Measurements from ENCODE around the gene ANLN.
"Not testable (repeated sequence)": the region's sequence is repeated elsewhere in the genome, so short reads cannot be mapped to it uniquely, and the experiment has no call there.

Gene ANLN

DNA sequence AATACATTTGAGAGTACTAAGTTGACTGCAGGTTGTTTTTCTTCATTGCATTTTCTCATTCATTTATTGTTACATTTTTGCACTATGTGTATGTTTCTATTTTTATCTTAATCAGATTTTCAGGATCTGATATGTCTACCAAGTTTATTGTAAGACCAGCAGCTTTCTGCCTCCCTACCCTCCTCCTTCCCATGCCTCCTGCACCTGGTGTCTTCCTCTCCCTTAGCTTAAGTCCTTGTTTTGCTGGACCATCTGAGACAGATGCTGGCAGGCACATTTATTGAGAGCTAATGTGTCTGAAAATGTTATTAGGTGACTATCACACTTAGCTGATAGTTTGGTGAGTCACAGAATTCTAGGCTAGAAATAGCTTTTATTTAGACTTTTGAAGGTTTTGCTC is 79.6 kb downstream of the ANLN start:
- no peak for DNase-seq

DNA sequence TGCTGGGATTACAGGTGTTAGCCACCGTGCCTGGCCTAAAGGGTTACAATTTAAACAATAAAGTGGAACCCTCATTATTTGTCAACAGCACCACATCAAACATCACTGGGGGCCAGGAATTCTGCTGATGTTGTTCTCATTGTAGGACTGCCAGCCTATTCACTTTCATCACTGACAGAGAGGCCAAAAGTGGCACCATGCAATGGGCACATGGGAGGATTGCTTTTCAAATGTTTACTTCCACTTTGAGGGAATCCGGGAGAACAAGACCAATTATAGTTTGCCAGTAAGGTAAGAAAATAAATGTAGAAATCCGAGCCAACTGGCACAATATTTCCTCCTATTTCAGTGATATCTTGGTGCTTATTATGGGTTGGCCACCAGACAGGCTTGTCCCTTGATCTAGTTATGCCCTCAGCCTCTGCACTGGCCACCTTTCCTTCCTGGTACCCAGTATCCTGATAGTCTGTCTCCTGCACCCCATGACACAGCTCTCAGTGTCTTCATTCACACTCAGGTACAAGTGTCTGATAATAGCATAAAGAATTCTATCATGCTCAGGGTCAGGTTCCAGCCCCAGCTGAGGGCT is 82.6 kb downstream of the ANLN start:
- DNase-seq, result no peak

DNA sequence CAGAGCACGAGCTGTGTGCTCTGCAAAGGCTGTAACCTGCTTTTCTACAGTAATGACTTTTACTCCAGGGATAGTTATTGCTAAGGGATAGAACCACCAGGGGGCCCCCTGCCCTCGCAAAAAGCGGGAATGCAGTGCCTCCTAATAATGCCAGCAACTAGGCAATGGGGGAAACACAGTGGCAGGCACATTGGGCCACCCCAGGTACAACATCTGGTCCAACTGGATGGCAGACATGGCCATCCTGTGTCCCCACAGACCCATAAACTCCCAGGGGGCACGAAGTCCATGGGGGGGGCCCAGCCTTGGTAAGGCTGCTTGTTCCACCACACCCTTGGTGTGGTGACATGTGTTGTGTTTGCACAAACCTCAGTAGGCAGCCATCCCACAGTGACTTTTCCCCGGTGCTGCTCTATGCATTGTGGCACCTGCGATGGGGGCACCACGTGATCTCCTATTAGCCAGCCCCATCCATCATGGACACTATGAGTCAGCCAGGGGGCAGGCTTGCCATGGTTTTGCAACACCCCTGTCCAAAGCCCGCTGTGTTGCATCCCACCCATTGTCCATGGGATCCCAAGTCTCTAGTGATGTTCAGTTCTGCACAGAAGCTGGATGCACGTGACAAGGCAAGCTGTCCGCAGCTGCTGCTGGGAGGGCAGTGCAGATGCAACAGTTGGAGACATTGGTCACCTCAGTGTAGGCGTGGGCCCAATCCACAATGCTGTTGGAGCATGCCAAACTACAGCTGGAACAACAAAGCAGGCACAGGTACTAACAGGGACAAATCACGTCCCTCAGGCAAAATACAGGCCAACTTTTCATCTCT is 84.0 kb downstream of the ANLN start:
- DNase-seq, result peak; percentile 56

- no peak for DNase-seq
Observed at GRCh38 chr7:36474283-36475010, 84.8 kb downstream of the ANLN start.

GRCh38 chr7:36475011-36475342 is 85.3 kb downstream of the ANLN start:
- no peak for DNase-seq

GRCh38 chr7:36475381-36475780 is 85.7 kb downstream of the ANLN start:
- DNase-seq, result peak; percentile 16

DNA sequence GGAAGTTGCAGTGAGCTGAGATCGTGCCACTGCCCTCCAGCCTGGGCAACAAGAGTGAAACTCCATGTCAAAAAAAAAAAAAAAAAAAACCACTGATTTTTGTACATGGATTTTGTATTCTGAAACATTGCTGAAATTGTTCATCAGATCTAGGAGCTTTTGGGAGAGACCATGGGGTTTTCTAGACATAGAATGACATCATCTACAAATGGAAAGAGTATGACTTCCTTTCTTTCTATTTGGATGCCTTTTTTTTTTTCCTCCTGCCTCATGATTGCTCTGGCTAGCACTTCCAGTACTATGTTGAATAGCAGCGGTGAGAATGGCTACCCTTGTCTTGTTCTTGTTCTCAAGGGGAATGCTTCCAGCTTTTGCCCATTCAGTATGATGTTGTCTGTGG is 89.1 kb downstream of the ANLN start:
- DNase-seq, result no peak

DNA sequence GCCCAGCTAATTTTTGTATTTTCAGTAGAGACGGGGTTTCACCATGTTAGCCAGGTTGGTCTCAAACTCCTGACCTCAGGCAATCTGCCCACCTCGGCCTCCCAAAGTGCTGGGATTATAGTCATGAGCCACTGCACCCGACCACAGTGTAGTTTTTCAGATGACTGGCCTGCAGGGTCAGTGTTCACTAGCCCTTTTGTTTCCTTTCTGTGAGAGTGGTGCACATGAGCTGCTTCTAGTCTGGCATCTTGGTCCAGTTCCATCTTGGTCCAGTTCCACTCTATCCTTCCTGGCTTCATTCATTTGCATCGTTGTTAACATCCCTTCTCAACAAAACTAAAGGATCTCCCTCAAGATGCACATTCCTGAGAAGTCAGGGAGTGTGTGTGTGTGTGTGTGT is 94.2 kb downstream of the ANLN start:
- DNase-seq, result not testable (repeated sequence)

DNA sequence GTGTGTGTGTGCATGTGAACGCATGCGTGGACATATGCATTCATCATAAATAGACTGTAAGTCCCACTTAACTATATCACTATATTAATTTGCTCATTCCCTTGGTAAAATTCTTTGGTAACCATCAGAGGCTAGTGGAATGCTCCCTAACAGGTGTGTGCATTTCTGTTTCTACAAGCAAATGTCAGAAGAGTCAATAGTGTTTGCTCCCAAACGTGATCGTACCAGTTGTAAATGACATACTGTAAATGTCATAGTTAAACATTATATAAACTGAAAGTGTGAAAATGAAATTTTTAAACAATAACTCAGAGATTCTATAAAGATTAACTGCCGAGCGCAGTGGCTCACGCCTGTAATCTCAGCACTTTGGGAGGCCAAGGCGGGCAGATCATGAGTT is 94.6 kb downstream of the ANLN start:
- no peak for DNase-seq

DNA sequence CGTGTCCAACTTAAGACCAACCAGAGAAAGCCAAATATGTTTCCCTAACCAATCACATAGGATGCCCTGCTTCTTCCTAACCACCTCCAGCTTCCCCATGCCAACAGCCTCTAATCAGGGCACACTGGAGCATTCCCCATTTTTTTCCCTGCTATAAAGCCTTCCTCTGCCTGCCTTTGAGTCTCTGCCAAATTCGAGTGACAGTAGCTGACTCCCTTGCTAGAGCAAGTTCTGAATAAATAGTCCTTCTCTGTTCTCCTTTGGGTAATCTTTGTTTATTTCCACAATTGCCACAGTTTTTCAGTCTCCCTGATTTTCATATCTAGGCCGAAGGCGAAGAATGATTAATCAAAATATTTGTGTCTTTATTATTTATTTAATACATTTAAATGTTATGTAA is 96.7 kb downstream of the ANLN start:
- DNase-seq, result no peak

DNA sequence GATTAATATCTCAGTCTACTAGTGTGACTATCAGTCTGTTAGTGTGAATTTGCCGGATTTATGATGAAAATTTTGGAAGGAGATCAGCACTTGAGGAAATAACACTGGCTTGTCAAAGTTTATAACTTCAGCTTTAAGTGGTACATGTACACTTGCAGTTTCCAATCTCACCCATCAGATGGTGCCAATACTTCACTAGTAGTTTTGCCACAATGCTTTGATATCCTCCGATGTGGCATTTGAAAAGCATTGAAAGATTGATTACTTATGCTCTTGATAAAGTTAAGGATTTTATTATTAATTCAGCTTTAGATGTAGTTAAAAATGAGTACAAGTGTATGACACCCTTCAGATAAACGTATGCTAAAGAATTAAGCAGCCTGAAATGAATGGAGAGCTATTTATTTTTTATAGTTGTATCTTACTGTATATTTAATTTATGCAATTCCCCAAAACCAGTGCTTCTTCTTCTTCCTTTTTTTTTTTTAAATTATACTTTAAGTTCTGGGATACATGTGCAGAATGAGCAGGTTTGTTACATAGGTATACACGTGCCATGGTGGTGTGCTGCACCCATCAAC is 98.2 kb downstream of the ANLN start:
- peak; percentile 53 for DNase-seq

DNA sequence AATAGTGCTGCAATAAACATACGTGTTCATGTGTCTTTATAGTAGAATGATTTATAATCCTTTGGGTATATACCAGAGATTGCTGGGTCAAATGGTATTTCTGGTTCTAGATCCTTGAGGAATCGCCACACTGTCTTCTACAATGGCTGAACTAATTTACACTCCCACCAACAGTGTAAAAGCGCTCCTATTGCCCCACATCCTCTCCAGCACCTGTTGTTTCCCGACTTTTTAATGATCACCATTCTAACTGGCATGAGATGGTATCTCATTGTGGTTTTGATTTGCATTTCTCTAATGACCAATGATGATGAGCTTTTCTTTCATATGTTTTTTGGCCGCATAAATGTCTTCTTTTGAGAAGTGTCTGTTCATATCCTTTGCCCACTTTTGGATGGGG is 99.0 kb downstream of the ANLN start:
- not testable (repeated sequence) for DNase-seq

DNA sequence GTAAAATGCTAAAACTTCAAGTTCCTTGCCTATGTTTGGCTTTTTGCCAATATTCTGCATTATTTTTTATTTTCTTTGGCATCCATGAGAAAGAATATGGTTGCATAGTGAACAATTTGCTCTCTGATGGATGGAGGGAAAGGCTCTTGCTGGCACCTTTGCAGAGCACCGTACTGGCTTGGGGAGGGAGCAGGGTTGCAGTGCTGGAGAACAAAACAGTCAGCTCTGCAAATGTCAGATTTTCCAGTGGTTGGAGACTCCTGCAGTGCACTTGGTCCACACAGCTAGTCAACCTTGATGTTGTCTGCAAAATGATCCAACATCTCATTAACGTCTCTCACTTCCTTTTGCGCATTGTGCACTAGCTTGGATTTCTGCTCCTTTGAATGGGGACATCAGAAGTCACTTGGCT is 100.8 kb downstream of the ANLN start:
- no peak for DNase-seq

DNA sequence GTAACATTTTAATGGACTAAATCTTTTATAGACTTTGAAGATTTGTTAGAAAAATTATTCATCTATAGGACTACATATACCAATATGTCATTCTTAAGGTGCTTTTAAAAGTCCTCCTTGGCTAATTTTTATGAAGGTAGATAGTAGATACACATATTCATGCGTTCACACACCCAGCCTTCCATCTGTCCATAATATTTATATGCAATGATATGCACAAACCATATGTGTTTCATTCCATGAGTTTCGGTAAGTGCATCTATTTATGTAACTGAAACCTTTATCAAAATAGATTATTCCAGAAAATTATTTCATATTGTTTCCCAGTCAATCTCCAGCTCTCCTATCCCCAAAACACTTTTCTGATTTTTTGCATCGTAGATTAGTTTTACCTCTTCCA is 101.7 kb downstream of the ANLN start:
- DNase-seq, result no peak

DNA sequence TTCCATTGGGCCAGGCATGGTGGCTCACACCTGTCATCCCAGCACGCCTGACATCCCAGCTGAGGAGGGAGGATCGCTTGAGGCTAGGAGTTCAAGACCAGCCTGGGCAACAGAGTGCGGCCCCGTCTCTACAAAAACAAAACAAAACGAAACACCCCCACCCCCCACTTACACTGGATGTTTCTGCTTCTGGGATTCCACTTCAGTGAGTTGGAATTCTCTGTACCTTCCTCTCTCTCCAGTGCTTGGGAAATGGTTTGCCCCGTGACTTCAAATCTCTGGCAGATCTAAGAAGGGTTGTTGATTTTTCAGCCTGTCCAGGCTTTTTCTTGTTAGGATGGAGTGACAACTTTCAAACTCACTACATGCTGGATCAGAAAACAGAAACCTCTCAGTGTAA is 106.9 kb downstream of the ANLN start:
- no peak for DNase-seq

DNA sequence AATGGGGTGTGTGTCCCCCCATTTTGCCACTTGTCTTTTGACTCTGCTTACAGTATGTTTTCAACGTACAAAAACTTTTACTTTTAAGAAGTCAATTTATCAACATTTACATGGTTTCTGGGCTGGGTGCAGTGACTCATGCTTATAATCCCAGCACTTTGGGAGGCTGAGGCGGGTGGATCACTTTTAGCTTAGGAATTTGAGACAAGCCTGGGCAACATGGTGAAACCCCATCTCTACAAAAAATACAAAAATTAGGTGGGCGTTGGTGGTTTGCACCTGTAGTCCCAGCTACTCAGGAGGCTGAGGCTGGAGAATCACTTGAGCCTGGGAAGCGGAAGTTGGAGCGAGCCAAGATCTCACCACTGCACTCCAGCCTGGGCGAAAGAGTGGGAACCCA is 107.5 kb downstream of the ANLN start:
- DNase-seq, result not testable (repeated sequence)

DNA sequence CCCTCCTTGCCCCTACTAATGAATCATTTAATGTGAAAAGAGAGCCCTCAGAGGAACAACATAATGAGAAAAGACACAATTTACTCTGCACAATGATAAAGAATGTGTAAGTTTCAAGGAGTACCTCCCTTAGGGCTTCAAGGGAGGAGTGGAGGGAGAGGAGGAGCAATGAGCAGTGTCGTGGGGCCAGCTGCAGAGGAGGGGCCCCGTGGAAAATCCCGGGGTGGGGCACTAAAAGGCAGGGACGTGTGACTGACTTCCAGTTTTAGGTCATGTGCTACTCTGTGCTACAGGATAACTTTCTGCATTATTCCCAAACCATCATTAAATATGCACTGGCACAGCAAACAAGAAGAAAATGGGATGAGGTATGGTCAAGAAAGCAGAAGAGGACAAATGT is 108.1 kb downstream of the ANLN start:
- DNase-seq, result no peak

All from RPMI8226 (cell line).